ENCODE results near the gene HS2ST1. TPM values are rescaled to one million over a fixed set of nuclear protein-coding genes. Genes with fewer than 3 reads are reported as not detected.

The HS2ST1 gene
- total and polyA plus RNA-seq, 2 experiments from 2014 or later, result 6.7 to 17.1 TPM

DNA sequence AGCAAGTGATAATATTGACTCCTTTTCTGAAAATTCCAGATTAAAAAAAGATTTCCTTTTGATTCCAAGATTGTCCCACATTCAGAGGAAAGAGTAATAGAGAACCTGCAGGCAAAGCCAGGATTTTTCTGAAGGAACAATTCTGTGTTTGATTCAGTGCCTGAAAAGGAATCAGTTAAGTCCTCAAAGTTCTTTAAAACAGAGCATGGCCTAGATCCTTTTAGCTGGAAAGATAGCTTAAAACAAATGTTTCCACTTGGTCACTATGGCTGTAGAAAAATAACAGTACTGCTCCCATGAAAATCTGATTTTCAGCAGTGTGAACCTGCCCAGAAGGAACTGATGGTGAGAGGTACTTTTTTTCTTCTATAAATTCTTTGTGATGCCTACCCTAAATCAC lies 41.8 kb downstream of the HS2ST1 start:
- Histone ChIP-seq H3K4me3 (no peak overlapping the region), H3F3A (replicated peaks; ENCODE audit: low read depth) (no peaks in the 10 kb centered on the region), H3K27ac (ENCODE audit: low read depth) (no peak overlapping the region), H4K20me1 (replicated peaks; ENCODE audit: insufficient read depth) (peaks cover 4% of the 10 kb centered on the region; the same call in 1 of the 2 replicates), H2AFZ (no peak overlapping the region), H3K9me2 (ENCODE audit: insufficient read depth) (no peaks in the 10 kb centered on the region), H3K27me3 (ENCODE audit: insufficient read depth) (no peaks in the 10 kb centered on the region), H3K4me1 (ENCODE audit: insufficient read depth) (peaks cover 3% of the 10 kb centered on the region), H3K36me3 (ENCODE audit: insufficient read depth) (no peaks in the 10 kb centered on the region), H3K4me2 (no peak overlapping the region), H3K79me2 (replicated peaks; ENCODE audit: insufficient read depth) (peaks cover 85% of the 10 kb centered on the region)
- H3K27ac Mint-ChIP-seq, result no peak overlapping the region
- H3K4me3 Mint-ChIP-seq, result no peak overlapping the region
- peaks cover 5% of the 10 kb centered on the region for H3K27me3 Mint-ChIP-seq (ENCODE audit: insufficient read depth, low read depth, poor library complexity)
- H3K9me3 Mint-ChIP-seq, result no peaks in the 10 kb centered on the region
- DNase-seq (ENCODE audit: low spot score), result no peak
- peaks cover 20% of the 10 kb centered on the region for H3K4me1 Mint-ChIP-seq
- TF ChIP-seq POLR2AphosphoS5 (IDR thresholded peaks at IDR 0.05; ENCODE audit: low read depth) (no peak), NANOG (IDR thresholded peaks at IDR 0.05; ENCODE audit: borderline replicate concordance) (no peak), EZH2 (IDR thresholded peaks at IDR 0.05; ENCODE audit: low read depth, unreplicated experiment) (no peak), ZNF331 (CRISPR knock-in tag; IDR thresholded peaks at IDR 0.05; ENCODE audit: low read depth) (no peak), ZNF114 (CRISPR knock-in tag; IDR thresholded peaks at IDR 0.05) (no peak), STAT1 (IDR thresholded peaks at IDR 0.05; ENCODE audit: unreplicated experiment) (no peak), EZH2phosphoT487 (IDR thresholded peaks at IDR 0.05; ENCODE audit: unreplicated experiment) (no peak), CREB1 (CRISPR knock-in tag; IDR thresholded peaks at IDR 0.05; ENCODE audit: low read depth) (no peak), JUNB (IDR thresholded peaks at IDR 0.05; ENCODE audit: unreplicated experiment) (no peak)
- TF ChIP-seq, protein P1, sequence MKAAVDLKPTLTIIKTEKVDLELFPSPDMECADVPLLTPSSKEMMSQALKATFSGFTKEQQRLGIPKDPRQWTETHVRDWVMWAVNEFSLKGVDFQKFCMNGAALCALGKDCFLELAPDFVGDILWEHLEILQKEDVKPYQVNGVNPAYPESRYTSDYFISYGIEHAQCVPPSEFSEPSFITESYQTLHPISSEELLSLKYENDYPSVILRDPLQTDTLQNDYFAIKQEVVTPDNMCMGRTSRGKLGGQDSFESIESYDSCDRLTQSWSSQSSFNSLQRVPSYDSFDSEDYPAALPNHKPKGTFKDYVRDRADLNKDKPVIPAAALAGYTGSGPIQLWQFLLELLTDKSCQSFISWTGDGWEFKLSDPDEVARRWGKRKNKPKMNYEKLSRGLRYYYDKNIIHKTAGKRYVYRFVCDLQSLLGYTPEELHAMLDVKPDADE (IDR thresholded peaks at IDR 0.05), result no peak
- TF ChIP-seq, protein P2, sequence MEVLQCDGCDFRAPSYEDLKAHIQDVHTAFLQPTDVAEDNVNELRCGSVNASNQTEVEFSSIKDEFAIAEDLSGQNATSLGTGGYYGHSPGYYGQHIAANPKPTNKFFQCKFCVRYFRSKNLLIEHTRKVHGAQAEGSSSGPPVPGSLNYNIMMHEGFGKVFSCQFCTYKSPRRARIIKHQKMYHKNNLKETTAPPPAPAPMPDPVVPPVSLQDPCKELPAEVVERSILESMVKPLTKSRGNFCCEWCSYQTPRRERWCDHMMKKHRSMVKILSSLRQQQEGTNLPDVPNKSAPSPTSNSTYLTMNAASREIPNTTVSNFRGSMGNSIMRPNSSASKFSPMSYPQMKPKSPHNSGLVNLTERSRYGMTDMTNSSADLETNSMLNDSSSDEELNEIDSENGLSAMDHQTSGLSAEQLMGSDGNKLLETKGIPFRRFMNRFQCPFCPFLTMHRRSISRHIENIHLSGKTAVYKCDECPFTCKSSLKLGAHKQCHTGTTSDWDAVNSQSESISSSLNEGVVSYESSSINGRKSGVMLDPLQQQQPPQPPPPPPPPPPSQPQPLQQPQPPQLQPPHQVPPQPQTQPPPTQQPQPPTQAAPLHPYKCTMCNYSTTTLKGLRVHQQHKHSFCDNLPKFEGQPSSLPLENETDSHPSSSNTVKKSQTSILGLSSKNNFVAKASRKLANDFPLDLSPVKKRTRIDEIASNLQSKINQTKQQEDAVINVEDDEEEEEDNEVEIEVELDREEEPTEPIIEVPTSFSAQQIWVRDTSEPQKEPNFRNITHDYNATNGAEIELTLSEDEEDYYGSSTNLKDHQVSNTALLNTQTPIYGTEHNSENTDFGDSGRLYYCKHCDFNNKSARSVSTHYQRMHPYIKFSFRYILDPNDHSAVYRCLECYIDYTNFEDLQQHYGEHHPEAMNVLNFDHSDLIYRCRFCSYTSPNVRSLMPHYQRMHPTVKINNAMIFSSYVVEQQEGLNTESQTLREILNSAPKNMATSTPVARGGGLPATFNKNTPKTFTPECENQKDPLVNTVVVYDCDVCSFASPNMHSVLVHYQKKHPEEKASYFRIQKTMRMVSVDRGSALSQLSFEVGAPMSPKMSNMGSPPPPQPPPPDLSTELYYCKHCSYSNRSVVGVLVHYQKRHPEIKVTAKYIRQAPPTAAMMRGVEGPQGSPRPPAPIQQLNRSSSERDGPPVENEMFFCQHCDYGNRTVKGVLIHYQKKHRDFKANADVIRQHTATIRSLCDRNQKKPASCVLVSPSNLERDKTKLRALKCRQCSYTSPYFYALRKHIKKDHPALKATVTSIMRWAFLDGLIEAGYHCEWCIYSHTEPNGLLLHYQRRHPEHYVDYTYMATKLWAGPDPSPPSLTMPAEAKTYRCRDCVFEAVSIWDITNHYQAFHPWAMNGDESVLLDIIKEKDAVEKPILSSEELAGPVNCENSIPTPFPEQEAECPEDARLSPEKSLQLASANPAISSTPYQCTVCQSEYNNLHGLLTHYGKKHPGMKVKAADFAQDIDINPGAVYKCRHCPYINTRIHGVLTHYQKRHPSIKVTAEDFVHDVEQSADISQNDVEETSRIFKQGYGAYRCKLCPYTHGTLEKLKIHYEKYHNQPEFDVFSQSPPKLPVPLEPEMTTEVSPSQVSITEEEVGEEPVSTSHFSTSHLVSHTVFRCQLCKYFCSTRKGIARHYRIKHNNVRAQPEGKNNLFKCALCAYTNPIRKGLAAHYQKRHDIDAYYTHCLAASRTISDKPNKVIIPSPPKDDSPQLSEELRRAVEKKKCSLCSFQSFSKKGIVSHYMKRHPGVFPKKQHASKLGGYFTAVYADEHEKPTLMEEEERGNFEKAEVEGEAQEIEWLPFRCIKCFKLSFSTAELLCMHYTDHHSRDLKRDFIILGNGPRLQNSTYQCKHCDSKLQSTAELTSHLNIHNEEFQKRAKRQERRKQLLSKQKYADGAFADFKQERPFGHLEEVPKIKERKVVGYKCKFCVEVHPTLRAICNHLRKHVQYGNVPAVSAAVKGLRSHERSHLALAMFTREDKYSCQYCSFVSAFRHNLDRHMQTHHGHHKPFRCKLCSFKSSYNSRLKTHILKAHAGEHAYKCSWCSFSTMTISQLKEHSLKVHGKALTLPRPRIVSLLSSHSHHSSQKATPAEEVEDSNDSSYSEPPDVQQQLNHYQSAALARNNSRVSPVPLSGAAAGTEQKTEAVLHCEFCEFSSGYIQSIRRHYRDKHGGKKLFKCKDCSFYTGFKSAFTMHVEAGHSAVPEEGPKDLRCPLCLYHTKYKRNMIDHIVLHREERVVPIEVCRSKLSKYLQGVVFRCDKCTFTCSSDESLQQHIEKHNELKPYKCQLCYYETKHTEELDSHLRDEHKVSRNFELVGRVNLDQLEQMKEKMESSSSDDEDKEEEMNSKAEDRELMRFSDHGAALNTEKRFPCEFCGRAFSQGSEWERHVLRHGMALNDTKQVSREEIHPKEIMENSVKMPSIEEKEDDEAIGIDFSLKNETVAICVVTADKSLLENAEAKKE (CRISPR knock-in tag; IDR thresholded peaks at IDR 0.05), result no peak
- no peak for ATAC-seq
- peaks cover 16% of the 10 kb centered on the region; the same call in 2 of the 3 replicates for H3K36me3 Mint-ChIP-seq (ENCODE audit: low read depth)
